T-helper 1 cell treated with Interleukin-12 subunit alpha and Interleukin-12 subunit beta and Interleukin-4 antibody, amounts not matched to agents 30 μg/mL and 1 μg/mL, for 36 hours (primary cell): ENCODE measurements around the gene TRDN.
"Not testable (repeated sequence)": the region's sequence is repeated elsewhere in the genome, so short reads cannot be mapped to it uniquely, and the experiment has no call there.

ENCODE experiments used
- H3K27ac Mint-ChIP-seq: one replicate; pipeline ENCODE4 v1.8.0; 2021; ENCODE audit warnings: mild to moderate bottlenecking, mixed read lengths
- H3K27me3 Mint-ChIP-seq: one replicate; pipeline ENCODE4 v1.8.0; 2021; ENCODE audit warnings: low read depth, mixed read lengths
- H3K36me3 Mint-ChIP-seq: one replicate; pipeline ENCODE4 v1.8.0; 2021; ENCODE audit warnings: low read depth, mixed read lengths
- H3K4me1 Mint-ChIP-seq: one replicate; pipeline ENCODE4 v1.8.0; 2021; ENCODE audit warnings: low read depth, mixed read lengths
- H3K4me3 Mint-ChIP-seq: one replicate; pipeline ENCODE4 v1.8.0; 2021; ENCODE audit warnings: mild to moderate bottlenecking, moderate library complexity, mixed read lengths
- H3K9me3 Mint-ChIP-seq: one replicate; pipeline ENCODE4 v1.8.0; 2021; ENCODE audit warnings: mixed read lengths

The TRDN gene

DNA sequence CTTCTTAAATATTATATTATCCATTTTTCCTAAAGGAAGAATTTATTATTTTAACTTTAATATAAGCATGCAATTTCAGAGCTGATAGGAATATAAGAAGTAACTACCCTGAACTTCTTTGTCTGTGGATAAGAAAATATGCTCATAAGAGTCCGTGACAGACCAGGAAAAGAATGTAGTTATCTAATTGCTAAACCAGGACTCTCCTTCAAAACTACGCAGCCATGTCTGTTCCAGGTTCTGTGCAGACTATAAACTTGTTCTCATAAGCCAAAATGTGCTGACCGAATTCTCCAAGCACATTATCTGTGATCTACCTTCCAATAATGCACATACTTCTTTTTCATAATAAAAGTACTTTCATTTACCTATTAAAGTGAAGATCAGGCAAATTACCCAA, 116.5 kb downstream of the TRDN start:
- H3K27me3 Mint-ChIP-seq = no peaks in the 10 kb centered on the region
- H3K4me3 Mint-ChIP-seq = no peak overlapping the region
- H3K9me3 Mint-ChIP-seq = no peaks in the 10 kb centered on the region
- H3K27ac Mint-ChIP-seq = no peak overlapping the region
- H3K4me1 Mint-ChIP-seq = no peaks in the 10 kb centered on the region
- no peaks in the 10 kb centered on the region for H3K36me3 Mint-ChIP-seq

DNA sequence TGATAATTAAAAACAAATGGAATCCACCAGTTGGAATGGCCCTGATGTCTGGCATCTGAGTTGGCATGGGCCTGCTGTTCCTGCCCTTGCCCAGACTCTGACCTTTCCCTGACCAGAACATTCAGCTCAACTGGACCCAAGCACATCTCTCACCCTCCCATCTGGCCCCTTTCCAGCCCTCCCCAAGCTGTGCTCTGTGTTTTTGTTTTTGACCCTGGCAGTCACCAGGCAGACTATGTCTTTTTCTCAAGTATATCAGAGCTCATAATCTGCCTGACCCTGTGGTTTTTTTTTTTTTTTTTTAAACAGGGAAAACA, 117.6 kb downstream of the TRDN start:
- Mint-ChIP-seq H3K36me3 (no peaks in the 10 kb centered on the region), H3K4me1 (no peaks in the 10 kb centered on the region), H3K4me3 (no peak overlapping the region), H3K27me3 (no peaks in the 10 kb centered on the region), H3K9me3 (no peaks in the 10 kb centered on the region), H3K27ac (no peak overlapping the region)

DNA sequence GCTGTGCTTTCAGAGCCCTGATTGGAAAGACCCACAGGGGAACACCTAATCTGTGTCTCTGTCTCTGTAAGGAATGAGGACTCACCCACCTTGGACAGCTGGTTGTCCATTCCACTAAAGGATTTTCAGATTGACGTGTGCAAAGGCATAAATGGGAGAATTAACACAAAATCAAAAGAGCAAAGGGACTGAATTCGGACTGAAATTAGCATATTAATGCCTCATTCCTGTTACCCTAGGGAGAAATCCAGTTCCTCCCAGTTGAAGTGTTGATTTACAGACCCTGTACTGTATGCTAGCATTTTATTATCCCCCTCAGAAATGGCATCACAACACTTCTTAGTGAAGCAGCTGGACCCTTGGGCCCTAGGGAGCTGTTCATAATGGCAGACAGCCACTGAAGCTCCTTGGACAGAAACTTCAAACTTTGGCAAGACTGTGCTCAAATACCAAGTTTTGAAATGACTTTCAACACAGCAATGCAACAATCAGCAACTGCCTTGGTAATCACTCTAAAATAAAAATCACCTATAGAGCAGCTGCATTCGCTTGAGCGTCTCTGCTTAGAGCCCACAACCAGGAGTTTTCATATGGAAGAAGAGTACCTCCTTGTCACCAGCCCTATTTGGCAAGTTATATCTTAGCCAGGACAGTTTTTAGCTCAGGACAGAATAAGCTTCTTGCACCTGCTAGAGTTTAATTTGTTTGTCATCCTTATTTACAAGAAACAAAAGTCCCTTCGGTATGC, 118.1 kb downstream of the TRDN start:
- Mint-ChIP-seq H3K36me3 (no peaks in the 10 kb centered on the region), H3K4me1 (no peaks in the 10 kb centered on the region), H3K27ac (no peak overlapping the region), H3K4me3 (no peak overlapping the region), H3K9me3 (no peaks in the 10 kb centered on the region), H3K27me3 (no peaks in the 10 kb centered on the region)

DNA sequence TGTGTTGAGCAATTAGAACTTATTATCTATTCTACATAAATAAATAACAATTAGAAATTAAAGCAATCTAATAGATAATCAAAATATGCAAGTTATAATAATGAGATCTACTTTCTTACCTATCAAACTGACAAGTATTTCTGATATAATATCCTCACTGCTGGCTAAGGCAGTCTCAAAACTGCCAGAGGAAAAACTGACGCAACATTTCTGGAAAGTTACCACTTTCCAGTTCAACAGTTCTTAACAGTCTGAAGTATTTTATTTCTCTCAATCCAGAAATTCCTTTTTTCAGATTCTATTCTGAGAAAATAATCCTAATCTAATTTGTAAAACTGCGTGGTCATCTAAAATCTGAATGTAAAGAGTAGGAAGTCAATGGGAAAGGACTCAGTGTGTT, 121.0 kb downstream of the TRDN start:
- Mint-ChIP-seq H3K4me3 (no peak overlapping the region), H3K9me3 (no peaks in the 10 kb centered on the region), H3K36me3 (no peaks in the 10 kb centered on the region), H3K27me3 (no peaks in the 10 kb centered on the region), H3K4me1 (no peaks in the 10 kb centered on the region), H3K27ac (no peak overlapping the region)

DNA sequence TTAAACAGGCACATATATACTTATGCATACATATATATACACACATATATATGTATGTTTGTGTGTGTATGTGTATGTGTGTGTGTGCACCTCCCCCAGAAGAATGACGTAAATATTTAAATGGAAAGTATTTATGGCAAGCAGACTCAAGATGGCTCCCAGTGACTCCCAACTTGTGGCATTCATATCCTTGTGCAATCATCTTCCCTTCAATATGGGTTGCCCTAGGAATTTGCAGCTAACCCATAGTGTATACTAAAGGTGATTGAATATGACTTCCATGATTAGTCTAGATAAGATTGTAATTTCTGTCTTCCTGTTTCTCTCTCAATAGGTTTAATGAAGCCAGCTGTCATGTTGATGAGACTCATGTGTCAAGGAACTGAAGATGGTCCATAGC, 127.6 kb downstream of the TRDN start:
- H3K4me3 Mint-ChIP-seq = no peak overlapping the region
- no peaks in the 10 kb centered on the region for H3K27me3 Mint-ChIP-seq
- H3K4me1 Mint-ChIP-seq = no peaks in the 10 kb centered on the region
- no peaks in the 10 kb centered on the region for H3K9me3 Mint-ChIP-seq
- H3K27ac Mint-ChIP-seq = no peak overlapping the region
- H3K36me3 Mint-ChIP-seq = no peaks in the 10 kb centered on the region

DNA sequence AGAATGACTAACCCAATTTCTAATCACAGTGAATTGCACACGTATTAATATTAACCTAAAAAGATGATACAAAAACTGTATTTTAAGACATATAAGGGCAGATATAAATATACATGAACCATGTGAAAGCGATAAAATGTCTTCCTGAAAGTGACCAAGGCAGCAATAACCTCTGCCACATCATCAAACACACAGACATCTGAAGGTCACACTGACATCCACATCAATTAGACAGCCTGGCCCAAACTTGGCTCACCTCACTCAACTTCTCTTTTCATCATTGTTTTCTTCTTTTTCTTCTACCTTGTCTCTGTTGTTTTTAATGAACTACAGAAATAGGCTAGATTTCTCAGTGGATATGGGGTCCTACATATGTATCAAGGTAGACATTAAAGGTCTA, 128.5 kb downstream of the TRDN start:
- Mint-ChIP-seq H3K27me3 (no peaks in the 10 kb centered on the region), H3K4me3 (no peak overlapping the region), H3K4me1 (no peaks in the 10 kb centered on the region), H3K27ac (no peak overlapping the region), H3K36me3 (no peaks in the 10 kb centered on the region), H3K9me3 (no peaks in the 10 kb centered on the region)

DNA sequence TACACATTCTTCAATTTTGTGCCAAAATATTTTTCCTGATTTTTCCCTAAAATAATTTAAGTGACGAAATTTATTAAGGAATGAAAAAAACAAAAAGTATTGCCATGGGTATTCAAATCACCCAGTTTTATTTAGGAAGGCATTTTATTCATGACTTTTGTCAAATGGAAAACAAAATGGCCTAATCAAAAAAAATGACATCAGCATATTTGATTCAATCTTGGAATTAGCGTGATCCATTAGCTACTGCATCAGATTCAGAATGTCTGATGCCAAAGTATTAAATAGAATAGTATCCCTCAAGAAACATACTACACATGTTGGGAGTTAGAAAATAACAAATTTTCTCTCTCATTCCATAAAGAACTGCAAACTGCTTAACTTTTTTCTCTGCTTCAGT, 129.2 kb downstream of the TRDN start:
- H3K4me1 Mint-ChIP-seq = no peaks in the 10 kb centered on the region
- H3K36me3 Mint-ChIP-seq = no peaks in the 10 kb centered on the region
- H3K27ac Mint-ChIP-seq = no peak overlapping the region
- H3K9me3 Mint-ChIP-seq = no peaks in the 10 kb centered on the region
- no peak overlapping the region for H3K4me3 Mint-ChIP-seq
- H3K27me3 Mint-ChIP-seq = no peaks in the 10 kb centered on the region

DNA sequence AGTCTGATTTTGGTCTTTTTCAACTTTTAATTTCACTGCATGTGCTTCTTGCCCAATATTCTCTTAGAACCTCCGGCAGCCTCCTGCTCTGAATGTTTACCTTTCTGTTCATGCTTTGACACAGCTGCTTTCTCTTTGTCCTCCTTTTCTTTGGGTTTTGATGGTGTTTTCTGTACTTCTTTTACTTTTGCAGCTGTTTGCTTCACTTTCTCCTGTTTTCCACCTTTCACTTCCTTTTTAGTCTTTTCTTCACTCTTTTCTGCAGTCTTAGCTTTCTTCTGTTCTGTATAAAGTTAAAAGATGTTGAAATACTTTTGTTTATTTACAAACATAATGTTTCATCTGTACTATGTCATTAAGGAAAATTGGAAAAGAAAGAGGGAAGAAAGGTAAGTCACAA, 133.1 kb downstream of the TRDN start:
- H3K27ac Mint-ChIP-seq = no peak overlapping the region

DNA sequence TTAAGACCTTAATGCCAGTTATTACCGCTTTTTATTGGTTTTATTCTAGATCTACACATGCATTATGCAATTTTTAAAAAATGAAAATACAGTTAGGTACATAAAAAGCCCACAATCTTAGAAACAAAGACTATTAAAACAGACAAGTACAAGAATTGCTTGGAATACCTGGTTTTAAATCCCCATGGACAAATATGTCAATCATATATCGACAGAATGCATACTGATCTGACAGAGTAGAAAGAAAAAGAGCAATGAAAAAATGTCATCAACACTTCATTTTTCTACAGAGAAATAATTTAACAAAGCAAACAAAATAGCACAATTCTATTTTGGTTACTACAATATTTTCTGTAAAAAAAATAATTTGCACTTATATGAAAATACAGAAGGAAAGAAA, 139.7 kb downstream of the TRDN start:
- Mint-ChIP-seq H3K9me3 (no peaks in the 10 kb centered on the region), H3K4me1 (no peaks in the 10 kb centered on the region), H3K4me3 (no peak overlapping the region), H3K27me3 (no peaks in the 10 kb centered on the region), H3K27ac (no peak overlapping the region), H3K36me3 (no peaks in the 10 kb centered on the region)

More for the DNA sequence above, 133.1 kb downstream of the TRDN start:
- no peak overlapping the region for H3K4me3 Mint-ChIP-seq
- H3K4me1 Mint-ChIP-seq = no peaks in the 10 kb centered on the region
- no peaks in the 10 kb centered on the region for H3K27me3 Mint-ChIP-seq
- no peaks in the 10 kb centered on the region for H3K36me3 Mint-ChIP-seq
- no peaks in the 10 kb centered on the region for H3K9me3 Mint-ChIP-seq

DNA sequence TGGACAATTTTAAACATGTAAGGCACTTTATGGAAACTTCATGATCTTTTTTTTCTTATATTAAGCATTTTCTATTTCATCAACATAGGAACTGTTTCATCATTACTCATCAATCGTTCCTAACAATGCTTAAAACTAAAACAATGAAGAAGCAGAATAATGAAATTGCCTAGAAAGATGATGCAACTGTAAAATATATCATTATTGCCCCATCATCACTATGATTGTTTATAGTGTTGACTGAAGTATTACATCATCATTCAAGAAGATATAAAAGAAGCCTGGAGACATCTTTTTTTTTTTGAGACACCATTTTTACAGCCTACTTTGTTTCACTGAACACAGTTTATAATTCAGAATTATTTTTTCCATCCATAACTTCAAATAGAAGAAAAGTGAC, 147.2 kb downstream of the TRDN start:
- H3K27ac Mint-ChIP-seq = no peak overlapping the region
- H3K4me3 Mint-ChIP-seq = no peak overlapping the region
- no peaks in the 10 kb centered on the region for H3K27me3 Mint-ChIP-seq
- H3K4me1 Mint-ChIP-seq = no peaks in the 10 kb centered on the region
- H3K36me3 Mint-ChIP-seq = no peaks in the 10 kb centered on the region
- no peaks in the 10 kb centered on the region for H3K9me3 Mint-ChIP-seq

DNA sequence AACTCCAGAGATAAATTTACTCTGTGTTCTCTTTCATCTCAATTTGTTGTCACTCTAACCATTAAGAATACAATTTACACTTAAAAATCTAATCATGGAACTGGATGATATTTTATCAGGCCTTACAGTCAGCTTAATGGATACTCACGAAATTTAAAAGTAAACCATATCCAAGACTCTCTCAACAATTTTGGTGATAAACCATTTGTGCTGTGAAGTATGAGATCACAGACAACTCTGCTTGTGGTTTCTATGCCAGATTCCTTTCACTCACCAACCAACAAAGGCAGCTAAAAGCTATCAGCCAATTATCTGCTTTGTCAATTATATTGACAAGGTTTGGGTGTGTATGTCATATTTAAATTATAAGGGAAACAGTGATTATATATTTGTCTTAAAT, 155.8 kb downstream of the TRDN start:
- no peaks in the 10 kb centered on the region for H3K36me3 Mint-ChIP-seq
- H3K9me3 Mint-ChIP-seq = no peaks in the 10 kb centered on the region
- no peaks in the 10 kb centered on the region for H3K4me1 Mint-ChIP-seq
- H3K27me3 Mint-ChIP-seq = no peaks in the 10 kb centered on the region
- H3K4me3 Mint-ChIP-seq = no peak overlapping the region
- no peak overlapping the region for H3K27ac Mint-ChIP-seq

DNA sequence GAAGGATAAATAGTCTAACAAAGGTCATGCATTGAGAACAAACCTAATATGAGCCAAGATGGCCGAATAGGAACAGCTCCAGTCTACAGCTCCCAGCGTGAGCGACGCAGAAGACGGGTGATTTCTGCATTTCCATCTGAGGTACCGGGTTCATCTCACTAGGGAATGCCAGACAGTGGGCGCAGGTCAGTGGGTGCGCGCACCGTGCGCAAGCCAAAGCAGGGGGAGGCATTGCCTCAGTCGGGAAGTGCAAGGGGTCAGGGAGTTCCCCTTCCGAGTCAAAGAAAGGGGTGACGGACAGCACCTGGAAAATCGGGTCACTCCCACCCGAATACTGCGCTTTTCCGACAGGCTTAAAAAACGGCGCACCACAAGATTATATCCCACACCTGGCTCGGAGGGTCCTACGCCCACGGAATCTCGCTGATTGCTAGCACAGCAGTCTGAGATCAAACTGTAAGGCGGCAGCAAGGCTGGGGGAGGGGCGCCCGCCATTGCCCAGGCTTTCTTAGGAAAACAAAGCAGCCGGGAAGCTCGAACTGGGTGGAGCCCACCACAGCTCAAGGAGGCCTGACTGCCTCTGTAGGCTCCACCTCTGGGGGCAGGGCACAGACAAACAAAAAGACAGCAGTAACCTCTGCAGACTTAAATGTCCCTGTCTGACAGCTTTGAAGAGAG, 164.6 kb downstream of the TRDN start:
- not testable (repeated sequence) for H3K9me3 Mint-ChIP-seq, H3K36me3 Mint-ChIP-seq, H3K4me1 Mint-ChIP-seq, H3K27me3 Mint-ChIP-seq, H3K4me3 Mint-ChIP-seq, H3K27ac Mint-ChIP-seq

DNA sequence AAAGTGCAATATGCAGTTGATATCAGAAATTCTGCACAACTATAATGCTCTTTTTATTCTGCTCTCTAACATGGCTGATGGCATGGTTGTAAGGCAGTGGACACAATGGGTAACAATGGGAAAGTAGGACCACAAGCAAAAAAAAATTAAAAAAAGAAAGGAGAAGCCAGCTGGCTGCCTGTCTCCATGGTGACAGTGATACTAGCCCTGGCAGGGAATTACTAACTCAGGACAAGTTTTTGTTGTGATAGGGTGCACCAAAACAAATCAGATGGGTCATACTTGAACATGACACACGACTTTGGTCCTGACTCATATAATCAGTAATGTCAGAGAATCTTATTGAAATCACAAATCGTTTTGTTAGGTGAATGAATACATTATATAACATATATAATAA, 169.4 kb downstream of the TRDN start:
- Mint-ChIP-seq H3K4me3 (no peak overlapping the region), H3K36me3 (no peaks in the 10 kb centered on the region), H3K4me1 (no peaks in the 10 kb centered on the region), H3K27me3 (no peaks in the 10 kb centered on the region), H3K9me3 (peaks cover 5% of the 10 kb centered on the region), H3K27ac (no peak overlapping the region)

DNA sequence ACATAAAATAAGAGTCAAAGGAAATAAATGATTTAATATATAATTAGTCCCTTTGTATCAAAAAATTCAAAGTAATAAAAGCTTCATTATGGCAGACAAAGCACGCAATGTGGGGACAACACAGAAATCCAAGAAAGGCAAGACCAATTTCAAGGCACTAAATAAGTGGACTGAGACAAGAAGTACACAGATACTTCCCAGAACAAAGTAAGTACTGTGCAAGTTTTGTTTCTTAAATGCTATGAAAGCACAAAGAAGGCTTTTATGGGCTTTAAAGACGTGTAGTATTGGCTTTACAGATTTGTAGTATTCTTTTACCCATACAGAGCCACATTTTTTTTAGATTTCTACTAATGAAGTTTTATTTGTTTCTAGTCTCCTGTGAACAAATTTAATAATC, 174.6 kb downstream of the TRDN start:
- no peaks in the 10 kb centered on the region for H3K27me3 Mint-ChIP-seq

DNA sequence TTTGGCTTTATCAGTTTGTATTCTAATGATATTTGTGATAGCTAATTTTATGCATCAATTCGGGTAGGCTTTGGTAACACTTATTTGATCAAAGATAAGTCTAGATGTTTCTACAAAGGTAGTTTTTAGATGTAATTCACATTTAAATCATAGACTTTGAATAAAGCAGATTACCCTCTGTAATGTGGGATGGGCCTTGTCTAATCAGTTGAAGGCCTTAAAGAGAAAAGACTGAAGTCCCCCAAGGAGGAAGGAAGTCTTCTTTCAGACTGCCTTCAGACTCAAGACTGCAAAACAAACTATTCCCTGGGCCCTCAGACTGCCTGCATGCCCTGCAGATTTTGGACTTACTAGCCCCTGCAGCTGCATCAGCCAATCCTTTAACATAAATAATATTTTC, 178.5 kb downstream of the TRDN start:
- H3K27me3 Mint-ChIP-seq = no peaks in the 10 kb centered on the region
- H3K36me3 Mint-ChIP-seq = no peaks in the 10 kb centered on the region
- no peaks in the 10 kb centered on the region for H3K9me3 Mint-ChIP-seq
- no peaks in the 10 kb centered on the region for H3K4me1 Mint-ChIP-seq
- no peak overlapping the region for H3K27ac Mint-ChIP-seq
- H3K4me3 Mint-ChIP-seq = no peak overlapping the region

More for the DNA sequence above, 174.6 kb downstream of the TRDN start:
- Mint-ChIP-seq H3K4me1 (no peaks in the 10 kb centered on the region), H3K36me3 (no peaks in the 10 kb centered on the region), H3K4me3 (no peak overlapping the region), H3K27ac (no peak overlapping the region), H3K9me3 (no peaks in the 10 kb centered on the region)

DNA sequence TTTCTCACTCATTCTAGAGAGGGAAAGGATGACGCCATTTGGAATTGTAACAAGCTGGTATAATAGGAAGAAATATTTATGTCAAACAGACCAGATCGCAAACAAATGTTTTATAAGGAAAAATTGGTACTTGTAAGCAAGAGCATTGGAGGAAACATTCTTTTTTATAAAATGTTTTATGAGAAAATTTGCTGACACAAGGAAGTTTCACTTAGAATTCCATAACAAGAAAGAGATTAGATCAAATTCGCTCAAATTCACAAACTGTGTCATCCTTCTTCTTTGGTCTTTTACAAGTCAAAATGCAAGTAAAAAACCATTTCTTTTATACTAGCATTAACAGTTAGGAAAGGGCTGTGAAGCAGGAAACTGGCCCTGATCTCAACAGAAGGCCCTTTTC, 179.9 kb downstream of the TRDN start:
- no peak overlapping the region for H3K27ac Mint-ChIP-seq
- no peaks in the 10 kb centered on the region for H3K36me3 Mint-ChIP-seq
- no peak overlapping the region for H3K4me3 Mint-ChIP-seq
- no peaks in the 10 kb centered on the region for H3K9me3 Mint-ChIP-seq
- H3K27me3 Mint-ChIP-seq = no peaks in the 10 kb centered on the region
- H3K4me1 Mint-ChIP-seq = no peaks in the 10 kb centered on the region
